ENCODE measurements around the gene INTU.

DNA sequence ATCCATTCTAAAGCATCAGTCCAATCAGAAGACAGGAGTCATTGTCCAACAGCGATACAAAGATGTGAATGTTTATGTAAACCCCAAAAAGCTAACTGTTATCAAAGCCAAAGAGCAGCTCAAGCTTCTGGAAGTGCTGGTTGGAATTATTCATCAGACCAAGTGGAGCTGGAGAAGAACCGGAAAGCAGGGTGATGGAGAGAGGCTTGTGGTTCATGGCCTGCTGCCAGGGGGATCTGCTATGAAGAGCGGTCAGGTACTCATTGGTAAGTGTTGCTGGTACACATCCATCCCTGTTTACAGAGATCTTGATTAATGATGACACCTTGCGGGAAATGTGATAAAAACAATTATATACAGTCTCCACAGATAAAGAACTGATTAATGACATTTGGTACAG lies 11.0 kb downstream of the INTU start:
- no peak for TF ChIP-seq POLR2A (IDR thresholded peaks at IDR 0.05)
- TF ChIP-seq, protein P1, sequence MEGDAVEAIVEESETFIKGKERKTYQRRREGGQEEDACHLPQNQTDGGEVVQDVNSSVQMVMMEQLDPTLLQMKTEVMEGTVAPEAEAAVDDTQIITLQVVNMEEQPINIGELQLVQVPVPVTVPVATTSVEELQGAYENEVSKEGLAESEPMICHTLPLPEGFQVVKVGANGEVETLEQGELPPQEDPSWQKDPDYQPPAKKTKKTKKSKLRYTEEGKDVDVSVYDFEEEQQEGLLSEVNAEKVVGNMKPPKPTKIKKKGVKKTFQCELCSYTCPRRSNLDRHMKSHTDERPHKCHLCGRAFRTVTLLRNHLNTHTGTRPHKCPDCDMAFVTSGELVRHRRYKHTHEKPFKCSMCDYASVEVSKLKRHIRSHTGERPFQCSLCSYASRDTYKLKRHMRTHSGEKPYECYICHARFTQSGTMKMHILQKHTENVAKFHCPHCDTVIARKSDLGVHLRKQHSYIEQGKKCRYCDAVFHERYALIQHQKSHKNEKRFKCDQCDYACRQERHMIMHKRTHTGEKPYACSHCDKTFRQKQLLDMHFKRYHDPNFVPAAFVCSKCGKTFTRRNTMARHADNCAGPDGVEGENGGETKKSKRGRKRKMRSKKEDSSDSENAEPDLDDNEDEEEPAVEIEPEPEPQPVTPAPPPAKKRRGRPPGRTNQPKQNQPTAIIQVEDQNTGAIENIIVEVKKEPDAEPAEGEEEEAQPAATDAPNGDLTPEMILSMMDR (IDR thresholded peaks at IDR 0.05): no peak
